Stimulated activated CD4-positive, alpha-beta T cell treated with anti-CD3 and anti-CD28 coated beads, Interleukin-12 subunit alpha, Interleukin-12 subunit beta, amount 100 ng/mL, for 4 hours (primary cell): ENCODE results near the gene RALGDS.
A peak's percentile ranks its signal among the peaks of the same experiment; 100 is the strongest.

Experiments
- DNase-seq: peaks from one replicate; pipeline ENCODE4 v3.0.0-alpha.2; 2020

The RALGDS gene

GRCh38 chr9:133134388-133135145 is 13.5 kb upstream of the RALGDS start:
- no peak for DNase-seq

GRCh38 chr9:133133681-133134387 is 12.8 kb upstream of the RALGDS start:
- peak; percentile 65 for DNase-seq

DNA sequence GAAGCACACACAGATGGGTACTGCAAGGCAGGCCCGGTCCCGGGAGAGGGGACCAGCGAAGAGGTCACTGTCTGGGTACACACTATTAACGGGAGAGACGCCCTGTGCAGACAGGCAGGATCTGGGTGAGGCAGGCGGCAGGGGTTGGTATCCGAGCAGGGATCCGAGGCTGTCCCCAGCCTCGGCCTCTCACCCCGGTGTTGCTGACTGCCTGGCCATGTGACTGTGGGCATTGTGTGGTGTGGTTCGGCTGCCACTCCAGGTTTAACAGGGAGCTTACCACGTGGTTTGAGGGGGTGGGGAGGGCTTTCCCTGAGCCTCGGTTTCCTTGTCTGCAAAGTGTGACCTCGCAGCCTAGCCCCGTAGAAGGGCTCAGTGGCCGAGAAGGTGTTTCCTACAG is 11.1 kb upstream of the RALGDS start:
- no peak for DNase-seq

GRCh38 chr9:133131506-133131905 is 10.5 kb upstream of the RALGDS start:
- no peak for DNase-seq

GRCh38 chr9:133130685-133131244 is 9.7 kb upstream of the RALGDS start:
- no peak for DNase-seq

GRCh38 chr9:133129001-133129795 is 8.2 kb upstream of the RALGDS start:
- no peak for DNase-seq

- no peak for DNase-seq
Observed at GRCh38 chr9:133128152-133128551, 7.1 kb upstream of the RALGDS start.

DNA sequence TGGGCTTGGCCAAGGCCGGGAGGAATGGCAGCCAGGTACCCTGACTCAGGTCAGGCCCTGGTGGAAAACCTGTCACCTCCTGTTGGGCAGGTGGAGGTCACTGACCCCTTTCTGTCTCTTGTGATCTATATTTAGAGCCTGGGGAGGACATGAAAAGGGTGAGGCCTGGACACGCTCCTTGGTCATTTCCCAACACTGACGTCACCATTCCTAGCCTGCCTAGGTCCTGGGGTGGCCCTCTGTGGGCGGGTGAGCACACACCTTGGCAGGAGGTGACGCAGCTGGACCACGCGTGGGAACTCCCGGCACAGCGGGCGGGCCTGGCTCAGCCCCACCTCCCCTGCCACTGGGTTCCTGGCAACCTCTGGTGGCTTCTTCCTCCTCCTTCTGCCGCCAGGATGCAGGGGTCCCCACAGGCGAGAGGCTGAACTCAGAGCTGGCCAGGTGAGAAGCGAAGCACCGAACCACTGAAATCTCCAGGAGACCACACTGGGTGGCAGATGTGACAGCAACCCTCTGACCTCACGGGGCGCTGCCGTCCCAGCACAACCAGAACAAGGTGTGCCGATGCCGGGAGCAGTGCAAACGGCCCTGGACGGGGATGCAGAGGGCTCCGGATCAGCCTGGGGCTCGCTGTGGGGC is 6.4 kb upstream of the RALGDS start:
- DNase-seq: no peak

DNA sequence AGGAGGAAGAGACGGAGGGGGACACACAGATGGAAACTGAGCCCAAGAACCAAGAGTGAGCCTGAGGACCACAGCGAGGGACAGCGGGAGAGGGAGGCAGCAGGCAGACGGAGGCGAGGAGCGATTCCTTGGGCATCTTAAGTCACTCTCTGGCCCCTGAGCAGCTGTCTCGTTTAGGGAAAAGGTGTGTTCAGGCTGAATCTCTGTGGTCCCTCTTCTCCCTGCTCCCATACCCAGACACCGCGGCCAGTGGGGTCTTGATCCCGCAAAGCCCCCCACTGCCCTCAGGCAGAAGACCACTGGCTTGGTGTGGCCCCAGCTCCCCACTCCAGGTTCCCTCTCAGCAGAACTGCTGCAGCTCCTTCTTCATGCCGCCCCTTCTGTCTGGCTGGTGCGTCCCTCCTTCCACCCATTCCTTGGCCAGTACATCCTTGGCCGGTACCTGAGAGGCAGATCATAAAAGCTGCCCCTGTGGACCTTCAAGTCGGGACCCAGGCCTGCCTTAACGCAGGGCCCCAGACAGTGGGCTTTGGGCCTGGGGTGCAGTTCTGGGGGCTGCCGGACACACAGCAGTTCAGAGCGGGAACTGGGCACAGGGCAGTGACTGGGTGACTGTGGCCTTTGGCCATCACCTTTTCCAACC is 5.8 kb upstream of the RALGDS start:
- no peak for DNase-seq

- DNase-seq: no peak
Observed at GRCh38 chr9:133125941-133126696, 5.1 kb upstream of the RALGDS start.

- no peak for DNase-seq
Observed at GRCh38 chr9:133124907-133125275, 3.9 kb upstream of the RALGDS start.

GRCh38 chr9:133124123-133124906 is 3.3 kb upstream of the RALGDS start:
- no peak for DNase-seq

DNA sequence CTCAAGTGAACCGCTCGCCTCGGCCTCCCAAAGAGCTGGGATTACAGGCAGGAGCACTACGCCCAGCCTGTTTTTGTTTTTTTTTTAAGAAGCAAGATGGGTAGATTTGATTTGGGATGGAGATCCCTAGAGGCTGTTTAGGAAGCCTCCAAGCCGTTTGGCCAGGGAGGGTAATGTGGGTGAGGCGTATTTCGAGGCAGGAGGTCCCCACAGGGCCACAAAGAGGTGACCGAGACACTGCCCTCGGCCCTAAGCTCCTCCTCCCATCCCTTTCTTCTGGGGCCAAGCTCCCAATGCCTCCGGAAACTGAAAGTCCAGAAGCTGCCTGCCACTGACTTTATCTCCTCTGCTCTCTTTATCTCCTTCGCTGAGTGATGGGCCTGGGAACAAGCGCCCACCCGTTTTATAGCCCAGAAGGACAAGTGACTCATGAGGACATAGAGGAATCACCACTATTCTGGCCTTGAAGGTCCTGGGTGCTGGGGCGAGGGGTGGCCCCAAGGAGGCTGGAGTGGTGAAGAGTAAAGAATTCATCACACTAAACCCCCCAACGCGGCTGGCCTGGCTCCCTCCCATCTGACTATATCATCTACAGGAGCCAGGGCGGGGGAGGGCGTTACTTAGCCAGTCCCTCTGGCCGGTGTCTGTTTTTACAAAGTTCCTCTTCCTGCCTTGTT is 2.0 kb upstream of the RALGDS start:
- no peak for DNase-seq

GRCh38 chr9:133122605-133122934 is 1.5 kb upstream of the RALGDS start:
- DNase-seq: no peak

- DNase-seq: no peak
Observed at GRCh38 chr9:133121915-133122550, 993 bp upstream of the RALGDS start.

GRCh38 chr9:133120501-133121197 is 391 bp downstream of the RALGDS start:
- no peak for DNase-seq

DNA sequence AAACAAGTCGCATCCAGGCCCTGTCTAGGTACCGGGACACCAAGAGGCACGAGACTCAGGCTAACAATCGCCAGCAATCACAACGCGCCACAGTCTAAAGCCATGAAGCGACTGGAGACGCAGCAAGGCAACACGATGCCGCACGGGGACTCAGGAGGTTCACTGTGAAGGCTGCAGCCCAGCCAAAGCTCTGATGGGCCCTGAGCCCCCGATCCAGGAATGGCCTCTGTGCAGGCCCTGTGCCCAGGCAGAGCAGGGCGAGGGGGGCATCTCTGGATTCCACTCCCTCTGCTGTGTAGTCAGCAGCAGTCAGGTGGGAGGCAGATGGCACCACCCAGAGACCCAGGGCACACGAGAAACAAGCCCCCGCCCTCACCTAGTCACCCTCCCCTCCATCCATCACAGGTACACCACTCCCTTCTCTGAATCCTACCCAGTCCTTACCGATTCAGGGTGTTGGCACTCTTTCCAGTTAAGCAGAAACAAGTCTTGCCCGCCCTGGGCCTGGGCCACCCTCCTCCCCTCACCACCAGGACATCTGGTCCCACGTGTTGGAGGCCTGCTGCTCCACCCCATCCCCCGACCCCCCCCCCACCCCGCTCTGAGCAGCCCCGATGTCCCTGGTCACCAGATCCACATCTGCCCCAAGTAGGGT is 1.1 kb downstream of the RALGDS start:
- no peak for DNase-seq

GRCh38 chr9:133119103-133119845 is 1.8 kb downstream of the RALGDS start:
- no peak for DNase-seq
